Left lung (tissue), 10 donors: ENCODE data around the gene RBM33. TPM values are rescaled to one million over a fixed set of nuclear protein-coding genes. Genes with fewer than 3 reads are reported as not detected.

Experiments
- ATAC-seq: fragments of 200-7000 bp; cut with Tn5 transposase; one replicate; pipeline ENCODE4 v1.9.1; 2020; ENCODE audit warnings: moderate library complexity
- DNase-seq, 4 donors: peaks; one replicate each; pipeline ENCODE4 v3.0.0-alpha.2; 2013 to 2020
- H3K27ac ChIP-seq, 2 donors: fragments of 200-600 bp; sonication (generic) in 1 of 2; one replicate each; pipeline versions ENCODE4 v1.5.0 to v1.8.0; 2020 to 2021
- H3K27me3 ChIP-seq, 2 donors: fragments of 200-600 bp; sonication (generic) in 1 of 2; one replicate each; pipeline versions ENCODE4 v1.5.0 to v1.8.0; 2020 to 2021
- H3K36me3 ChIP-seq, 2 donors: fragments of 200-600 bp; sonication (generic) in 1 of 2; one replicate each; pipeline versions ENCODE4 v1.5.0 to v1.8.0; 2020 to 2021
- H3K4me1 ChIP-seq, 2 donors: fragments of 200-600 bp; one replicate each; pipeline ENCODE4 v1.8.0; 2021
- H3K4me3 ChIP-seq, 2 donors: fragments of 200-600 bp; sonication (generic) in 1 of 2; one replicate each; pipeline versions ENCODE4 v1.5.0 to v1.8.0; 2020 to 2021; ENCODE audit warnings: mild to moderate bottlenecking in 1 of 2
- H3K9me3 ChIP-seq, 2 donors: fragments of 200-600 bp; sonication (generic) in 1 of 2; one replicate each; pipeline versions ENCODE4 v1.5.0 to v1.8.0; 2020 to 2021
- CTCF ChIP-seq, 2 donors: fragments of 200-600 bp; sonication (generic) in 1 of 2; IDR thresholded peaks; one replicate each; pipeline versions ENCODE4 v1.5.0 to v1.8.0; 2021; ENCODE audit warnings: antibody characterized with exemption in 2 of 2
- intact Hi-C, 2 donors: fragments of 100-400 bp; cut with DNase I; formaldehyde crosslinking; loops; one replicate each; pipeline versions ENCODE4 v1.11.2 to v1.14.2; 2022
- polyA plus RNA-seq, 6 donors: library from polyadenylated mRNA; unstranded; fragments of 120-200 nt; gene quantifications; one replicate each; pipeline ENCODE4 v1.2.1, GENCODE V29; 2013; ENCODE audit not compliant: insufficient read length in 6 of 6
- total RNA-seq, 2 donors: library from RNA; stranded (reverse); fragmentation: NEBNext Ultra II Directional; extraction: Animal tissue kit (Norgen Biotek cat#: 25700); gene quantifications; one replicate each; pipeline ENCODE4 v1.2.1, GENCODE V29; 2021
- donor health status: DM: no; HTN: yes; CAD: no.
- donor health status: DM: no; HTN: no; CAD: no.

The RBM33 gene
- total and polyA plus RNA-seq, 8 donors: 35.2 to 56.4 (median 45.0) TPM

- Histone ChIP-seq H3K27ac (peak overlapping the region in 1 of 2 donors; percentile 51), H3K27me3 (no peaks in the 10 kb centered on the region), H3K36me3 (peaks cover 0 to 35% of the 10 kb centered on the region in 2 donors), H3K4me1 (peaks cover 0 to 13% of the 10 kb centered on the region in 2 donors), H3K9me3 (no peaks in the 10 kb centered on the region), H3K4me3 (no peak overlapping the region)
- ATAC-seq (no peak), DNase-seq (no peak)
- no peak for TF ChIP-seq CTCF (IDR thresholded peaks at IDR 0.05)
- intact Hi-C loops: no loop called here
Measured at GRCh38 chr7:155722118-155722517, 77.7 kb downstream of the RBM33 start.

- no peak overlapping the region for H3K27ac ChIP-seq
- H3K4me1 ChIP-seq: peaks cover 0 to 13% of the 10 kb centered on the region in 2 donors
- H3K4me3 ChIP-seq: no peak overlapping the region
- no peaks in the 10 kb centered on the region for H3K9me3 ChIP-seq
- no peaks in the 10 kb centered on the region for H3K27me3 ChIP-seq
- peaks cover 0 to 41% of the 10 kb centered on the region in 2 donors for H3K36me3 ChIP-seq
- ATAC-seq (no peak), DNase-seq (no peak)
- TF ChIP-seq CTCF (IDR thresholded peaks at IDR 0.05): no peak
- intact Hi-C loops: no loop called here
Measured at GRCh38 chr7:155722936-155723335, 78.5 kb downstream of the RBM33 start.

- Histone ChIP-seq H3K9me3 (no peaks in the 10 kb centered on the region), H3K4me3 (no peak overlapping the region), H3K4me1 (peaks cover 0 to 13% of the 10 kb centered on the region in 2 donors), H3K27me3 (no peaks in the 10 kb centered on the region), H3K27ac (no peak overlapping the region), H3K36me3 (peaks cover 0 to 34% of the 10 kb centered on the region in 2 donors)
- ATAC-seq (no peak), DNase-seq (no peak)
- TF ChIP-seq CTCF (IDR thresholded peaks at IDR 0.05): no peak
- intact Hi-C loops: no loop called here
Measured at GRCh38 chr7:155724327-155725005, 80.0 kb downstream of the RBM33 start.

- Histone ChIP-seq H3K36me3 (peaks cover 0 to 32% of the 10 kb centered on the region in 2 donors), H3K27ac (no peak overlapping the region), H3K4me1 (peaks cover 0 to 13% of the 10 kb centered on the region in 2 donors), H3K4me3 (no peak overlapping the region), H3K9me3 (no peaks in the 10 kb centered on the region), H3K27me3 (no peaks in the 10 kb centered on the region)
- intact Hi-C loops: no loop called here
- DNase-seq (no peak), ATAC-seq (no peak)
- no peak for TF ChIP-seq CTCF (IDR thresholded peaks at IDR 0.05)
Measured at GRCh38 chr7:155725006-155725355, 80.5 kb downstream of the RBM33 start.

GRCh38 chr7:155727616-155728015 is 83.2 kb downstream of the RBM33 start:
- H3K9me3 ChIP-seq: no peaks in the 10 kb centered on the region
- H3K4me3 ChIP-seq: no peak overlapping the region
- ATAC-seq: peak; percentile 64
- peaks cover 0 to 6% of the 10 kb centered on the region in 2 donors for H3K4me1 ChIP-seq
- no peak for DNase-seq
- H3K27me3 ChIP-seq: no peaks in the 10 kb centered on the region
- no peak for TF ChIP-seq CTCF (IDR thresholded peaks at IDR 0.05)
- H3K36me3 ChIP-seq: peaks cover 0 to 32% of the 10 kb centered on the region in 2 donors
- peak overlapping the region in 1 of 2 donors; percentile 36 for H3K27ac ChIP-seq
- intact Hi-C loops: no loop called here
